Lung (tissue), 12 donors: ENCODE results near the gene CLDN20. TPM values are rescaled to one million over a fixed set of nuclear protein-coding genes. Genes with fewer than 3 reads are reported as not detected.
A peak's percentile ranks its signal among the peaks of the same experiment; 100 is the strongest.
"Not testable (repeated sequence)": the region's sequence is repeated elsewhere in the genome, so short reads cannot be mapped to it uniquely, and the experiment has no call there.

Experiments
- ATAC-seq: fragments of 200-7000 bp; cut with Tn5 transposase; one replicate; pipeline ENCODE4 v1.9.1; 2020; ENCODE audit warnings: moderate number of reproducible peaks; ENCODE audit not compliant: insufficient read depth, low FRiP score
- DNase-seq, 3 donors: peaks; one replicate each; pipeline ENCODE4 v3.0.0-alpha.2; 2013 to 2017
- H3K27ac ChIP-seq, 2 donors: one replicate each; pipeline ENCODE4 v1.5.1; 2013; ENCODE audit warnings: mild to moderate bottlenecking in 2 of 2, moderate library complexity in 2 of 2, control low read depth in 1 of 2, inconsistent platforms in 1 of 2, low read depth in 1 of 2, low read length in 1 of 2
- H3K27me3 ChIP-seq, 3 donors: one replicate each; pipeline ENCODE4 v1.5.1; 2013; ENCODE audit warnings: low read length in 2 of 3; ENCODE audit not compliant: control insufficient read depth in 3 of 3, insufficient read depth in 3 of 3
- H3K36me3 ChIP-seq, 4 donors: one replicate each; pipeline ENCODE4 v1.5.1; 2013; ENCODE audit warnings: low read length in 4 of 4, mild to moderate bottlenecking in 1 of 4, moderate library complexity in 1 of 4; ENCODE audit not compliant: control insufficient read depth in 4 of 4, insufficient read depth in 4 of 4
- H3K4me1 ChIP-seq, 5 donors: one replicate each; pipeline ENCODE4 v1.5.1; 2013; ENCODE audit warnings: low read length in 5 of 5, mild to moderate bottlenecking in 2 of 5, moderate library complexity in 1 of 5; ENCODE audit not compliant: control insufficient read depth in 5 of 5, insufficient read depth in 5 of 5
- H3K4me3 ChIP-seq: one replicate; pipeline ENCODE4 v1.5.1; 2013; ENCODE audit warnings: mild to moderate bottlenecking, control low read depth, moderate library complexity
- H3K9ac ChIP-seq, 2 donors: one replicate each; pipeline ENCODE4 v1.5.1; 2013; ENCODE audit warnings: low read length in 2 of 2, control low read depth in 1 of 2; ENCODE audit not compliant: insufficient read depth in 1 of 2
- H3K9me3 ChIP-seq, 4 donors: one replicate each; pipeline ENCODE4 v1.5.1; 2013; ENCODE audit warnings: low read length in 3 of 4, mild to moderate bottlenecking in 1 of 4, moderate library complexity in 1 of 4; ENCODE audit not compliant: control insufficient read depth in 4 of 4, insufficient read depth in 3 of 4
- CTCF ChIP-seq: IDR thresholded peaks from 2 replicates; pipeline ENCODE4 v1.5.1; 2012; ENCODE audit warnings: mild to moderate bottlenecking; ENCODE audit errors: control extremely low read depth, extremely low read depth
- WGBS, 2 donors: extraction: QIAGEN DNeasy Blood & Tissue Kit; methylation state at CpG; one replicate each; pipeline ENCODE4 v1.1.7; 2013; 5-methylcytosine and 5-hydroxymethylcytosine counted together
- polyA plus RNA-seq, 2 donors: library from polyadenylated mRNA; stranded (reverse); fragments of 200-250 nt; gene quantifications; one replicate each; pipeline ENCODE4 v1.2.1, GENCODE V29; 2013
- total RNA-seq, 2 donors: library from RNA; depleted of rRNA in 1 of 2; stranded (reverse); fragments of >200 nt in 1 of 2; gene quantifications; one replicate each; pipeline ENCODE4 v1.2.1, GENCODE V29; 2014 to 2021
- donor health status: control.
- donor health status: control.
- donor health status: Bipolar disorder and iron deficiency.
- donor health status: healthy.
- donor health status: DM: yes; HTN: yes; CAD: no.

The CLDN20 gene
- total and polyA plus RNA-seq, 4 donors, result not detected

DNA sequence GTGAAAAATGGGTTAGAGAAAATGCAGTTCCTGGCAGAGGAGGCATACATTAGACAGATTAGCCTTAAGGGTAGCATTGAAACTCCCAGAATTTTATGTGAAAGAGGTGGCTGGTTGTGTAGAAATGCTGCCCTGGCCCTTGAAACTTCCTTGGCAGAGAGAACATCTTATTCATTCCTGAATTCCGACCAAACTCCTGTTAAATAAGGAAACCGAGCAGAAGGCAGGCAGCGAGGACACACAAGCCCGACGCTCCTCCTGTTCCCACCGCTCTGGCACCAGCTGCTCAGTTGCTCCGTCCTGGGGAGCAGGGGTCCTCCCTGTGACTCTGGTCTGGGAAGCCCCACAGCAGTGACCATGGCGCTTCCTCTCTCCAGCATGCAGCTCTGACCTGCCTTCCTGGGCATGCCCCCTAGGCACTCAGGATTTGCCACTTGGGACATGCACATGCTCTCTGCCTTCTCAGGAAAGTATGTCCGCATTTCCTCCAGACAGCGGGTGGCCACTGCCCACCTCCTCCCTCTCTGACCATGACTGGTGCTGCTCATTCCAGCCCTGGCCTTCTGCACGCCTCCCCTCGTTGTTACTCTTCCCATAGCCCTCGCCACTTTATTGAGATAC, 35.2 kb upstream of the CLDN20 start:
- no peaks in the 10 kb centered on the region for H3K27me3 ChIP-seq
- H3K9ac ChIP-seq, result no peak overlapping the region
- peaks cover 0 to 2% (median 0%) of the 10 kb centered on the region in 4 donors for H3K9me3 ChIP-seq
- H3K36me3 ChIP-seq, result no peaks in the 10 kb centered on the region
- no peak for TF ChIP-seq CTCF
- 80 to 82% methylated on average over 13 of the region's 13 CpGs for WGBS, 2 donors
- DNase-seq, result peak; percentile 40 to 82 (median 78)
- H3K4me3 ChIP-seq, result no peak overlapping the region
- H3K4me1 ChIP-seq, result peaks cover 0 to 13% (median 0%) of the 10 kb centered on the region in 5 donors
- ATAC-seq, result no peak
- no peak overlapping the region for H3K27ac ChIP-seq

DNA sequence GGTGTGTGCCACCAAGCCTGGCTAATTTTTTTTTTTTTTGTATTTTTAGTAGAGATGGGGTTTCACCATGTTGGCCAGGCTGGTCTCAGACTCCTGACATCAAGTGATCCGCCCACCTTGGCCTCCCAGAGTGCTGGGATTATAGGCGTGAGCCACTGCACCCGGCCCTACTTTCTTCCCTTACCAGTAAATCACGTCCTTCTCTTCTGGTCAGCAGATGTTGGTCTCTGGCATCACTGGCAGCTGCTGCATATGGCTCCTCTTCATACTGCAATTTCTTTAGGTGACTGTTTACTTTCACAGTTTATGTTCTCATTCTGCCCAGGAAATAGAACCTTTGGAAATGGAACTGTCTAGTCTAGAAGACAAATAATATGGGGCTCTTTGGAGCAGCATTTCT, 32.8 kb upstream of the CLDN20 start:
- not testable (repeated sequence) for H3K27ac ChIP-seq, ATAC-seq, H3K27me3 ChIP-seq, H3K4me3 ChIP-seq, H3K9me3 ChIP-seq, H3K9ac ChIP-seq, DNase-seq, H3K36me3 ChIP-seq
- peaks cover 0 to 23% (median 4%) of the 10 kb centered on the region in 5 donors for H3K4me1 ChIP-seq
- 80 to 90% methylated on average over 4 of the region's 4 CpGs for WGBS, 2 donors

- 89 to 94% methylated on average over 6 of the region's 6 CpGs for WGBS, 2 donors
These were observed 31.0 kb upstream of the CLDN20 start for GRCh38 chr6:155232848-155233247.

GRCh38 chr6:155234167-155234566, 29.6 kb upstream of the CLDN20 start:
- H3K4me3 ChIP-seq, result no peak overlapping the region
- no peaks in the 10 kb centered on the region for H3K36me3 ChIP-seq
- 73 to 89% methylated on average over 4 of the region's 4 CpGs for WGBS, 2 donors
- H3K27ac ChIP-seq, result no peak overlapping the region
- TF ChIP-seq CTCF, result no peak
- peaks cover 0 to 10% (median 0%) of the 10 kb centered on the region in 5 donors for H3K4me1 ChIP-seq
- no peaks in the 10 kb centered on the region for H3K27me3 ChIP-seq
- H3K9me3 ChIP-seq, result peaks cover 0 to 7% (median 1%) of the 10 kb centered on the region in 4 donors
- H3K9ac ChIP-seq, result no peak overlapping the region
- ATAC-seq (no peak), DNase-seq (no peak)

More at GRCh38 chr6:155232848-155233247, 31.0 kb upstream of the CLDN20 start:
- H3K4me3 ChIP-seq, result no peak overlapping the region
- DNase-seq, result no peak
- TF ChIP-seq CTCF, result no peak
- peaks cover 0 to 23% (median 4%) of the 10 kb centered on the region in 5 donors for H3K4me1 ChIP-seq
- no peak for ATAC-seq
- no peaks in the 10 kb centered on the region for H3K27me3 ChIP-seq
- no peak overlapping the region for H3K9ac ChIP-seq
- peaks cover 0 to 4% (median 1%) of the 10 kb centered on the region in 4 donors for H3K9me3 ChIP-seq
- H3K27ac ChIP-seq, result no peak overlapping the region
- H3K36me3 ChIP-seq, result no peaks in the 10 kb centered on the region
